Uterus (tissue), 2 donors: ENCODE results near the gene DHRS7B.
"Not testable (repeated sequence)": the region's sequence is repeated elsewhere in the genome, so short reads cannot be mapped to it uniquely, and the experiment has no call there.

ENCODE experiments used
- CTCF ChIP-seq, 4 experiments: fragments of 200-600 bp in 2 of 4; fragments of 450-650 bp in 2 of 4; sonication (generic) in 2 of 4; IDR thresholded peaks; one replicate each; pipeline ENCODE4 v1.5.1; 2016 to 2019; ENCODE audit warnings: antibody characterized with exemption in 4 of 4, mild to moderate bottlenecking in 2 of 4, moderate library complexity in 1 of 4
- POLR2A ChIP-seq, 2 donors: fragments of 450-650 bp; IDR thresholded peaks; one replicate each; pipeline ENCODE4 v1.6.1; 2016; ENCODE audit warnings: antibody characterized with exemption in 2 of 2, mild to moderate bottlenecking in 1 of 2, moderate library complexity in 1 of 2

GRCh38 chr17:21114791-21115190 lies 12.0 kb upstream of the DHRS7B start:
- TF ChIP-seq CTCF, POLR2A (IDR thresholded peaks at IDR 0.05): not testable (repeated sequence)
